Measurements from ENCODE around the gene IGF2BP1. TPM values are rescaled to one million over a fixed set of nuclear protein-coding genes. Genes with fewer than 3 reads are reported as not detected.

Gene IGF2BP1
- polyA plus RNA-seq = 30.7 TPM
- long read RNA-seq, donor 1 = 0 reads
- long read RNA-seq, donor 2, full-length matches to known transcripts = 4 of 9 reads
- long read RNA-seq, donor 2, partial matches to known transcripts = 5 of 9 reads
- long read RNA-seq, donor 2, other reads (novel, unspliced or antisense) = 0 of 9 reads
- long read RNA-seq, donor 3 = 0 reads
- long read RNA-seq, donor 4 = 0 reads
- long read RNA-seq, donor 5, full-length matches to known transcripts = 2 of 2 reads
- long read RNA-seq, donor 5, partial matches to known transcripts = 0 of 2 reads
- long read RNA-seq, donor 5, other reads (novel, unspliced or antisense) = 0 of 2 reads
- long read RNA-seq, donor 6, full-length matches to known transcripts = 4 of 4 reads
- long read RNA-seq, donor 6, partial matches to known transcripts = 0 of 4 reads
- long read RNA-seq, donor 6, other reads (novel, unspliced or antisense) = 0 of 4 reads
- long read RNA-seq, donor 7, full-length matches to known transcripts = 1 of 1 reads
- long read RNA-seq, donor 7, partial matches to known transcripts = 0 of 1 reads
- long read RNA-seq, donor 7, other reads (novel, unspliced or antisense) = 0 of 1 reads
- long read RNA-seq, donor 8 = 0 reads
- long read RNA-seq, donor 9, full-length matches to known transcripts = 1 of 15 reads
- long read RNA-seq, donor 9, partial matches to known transcripts = 14 of 15 reads
- long read RNA-seq, donor 9, other reads (novel, unspliced or antisense) = 0 of 15 reads
- long read RNA-seq, donor 10 = 0 reads
- long read RNA-seq, donor 11, full-length matches to known transcripts = 1 of 1 reads
- long read RNA-seq, donor 11, partial matches to known transcripts = 0 of 1 reads
- long read RNA-seq, donor 11, other reads (novel, unspliced or antisense) = 0 of 1 reads

GRCh38 chr17:48997103-48997826, at the start of gene IGF2BP1:
TSS of gene IGF2BP1 (plus strand) at chr17:48997385. CDS start at chr17:48997746, 361 bp downstream.
- H3K36me3 ChIP-seq (ENCODE audit: control insufficient read depth, insufficient read depth, low read length) = no peaks in the 10 kb centered on the region
- peak in 1 of 2 donors; percentile 74 for DNase-seq
- H3K9me3 ChIP-seq (ENCODE audit: control insufficient read depth, low read depth, low read length) = no peaks in the 10 kb centered on the region
- H3K4me1 ChIP-seq (ENCODE audit: control insufficient read depth, insufficient read depth, low read length) = no peaks in the 10 kb centered on the region
- H3K27me3 ChIP-seq (ENCODE audit: control insufficient read depth, insufficient read depth, low read length) = peaks cover 31% of the 10 kb centered on the region
- H3K27ac ChIP-seq (ENCODE audit: low read length) = peak within 1 kb of the TSS; percentile 93
- peak within 1 kb of the TSS; percentile 97 for H3K4me3 ChIP-seq (ENCODE audit: low read length)
- WGBS (ENCODE audit: insufficient coverage, low lambda C conversion rate) = no CpG with 5 or more reads among the region's 62 CpGs

GRCh38 chr17:48951572-48951971, 45.6 kb upstream of the IGF2BP1 start:
- Histone ChIP-seq H3K27ac (ENCODE audit: low read length) (no peak overlapping the region), H3K4me3 (ENCODE audit: low read length) (no peak overlapping the region), H3K4me1 (ENCODE audit: control insufficient read depth, insufficient read depth, low read length) (no peaks in the 10 kb centered on the region), H3K27me3 (ENCODE audit: control insufficient read depth, insufficient read depth, low read length) (no peaks in the 10 kb centered on the region), H3K9me3 (ENCODE audit: control insufficient read depth, low read depth, low read length) (no peaks in the 10 kb centered on the region), H3K36me3 (ENCODE audit: control insufficient read depth, insufficient read depth, low read length) (no peaks in the 10 kb centered on the region)
- no peak for DNase-seq
- WGBS (ENCODE audit: insufficient coverage, low lambda C conversion rate) = no CpG with 5 or more reads among the region's 5 CpGs

- Histone ChIP-seq H3K36me3 (ENCODE audit: control insufficient read depth, insufficient read depth, low read length) (no peaks in the 10 kb centered on the region), H3K4me1 (ENCODE audit: control insufficient read depth, insufficient read depth, low read length) (no peaks in the 10 kb centered on the region), H3K9me3 (ENCODE audit: control insufficient read depth, low read depth, low read length) (no peaks in the 10 kb centered on the region), H3K27me3 (ENCODE audit: control insufficient read depth, insufficient read depth, low read length) (no peaks in the 10 kb centered on the region), H3K4me3 (ENCODE audit: low read length) (no peak overlapping the region), H3K27ac (ENCODE audit: low read length) (no peak overlapping the region)
- no peak for DNase-seq
- WGBS (ENCODE audit: insufficient coverage, low lambda C conversion rate) = 33% methylated on average over 1 of the region's 5 CpGs
These were observed 44.3 kb upstream of the IGF2BP1 start for GRCh38 chr17:48952904-48953303.

- Histone ChIP-seq H3K4me1 (ENCODE audit: control insufficient read depth, insufficient read depth, low read length) (no peaks in the 10 kb centered on the region), H3K27ac (ENCODE audit: low read length) (no peak overlapping the region)
- no CpG with 5 or more reads among the region's 7 CpGs for WGBS (ENCODE audit: insufficient coverage, low lambda C conversion rate)
These were observed 42.9 kb upstream of the IGF2BP1 start for GRCh38 chr17:48954300-48954755.

GRCh38 chr17:48960834-48961515, 36.2 kb upstream of the IGF2BP1 start:
- Histone ChIP-seq H3K9me3 (ENCODE audit: control insufficient read depth, low read depth, low read length) (no peaks in the 10 kb centered on the region), H3K27me3 (ENCODE audit: control insufficient read depth, insufficient read depth, low read length) (peaks cover 5% of the 10 kb centered on the region), H3K4me1 (ENCODE audit: control insufficient read depth, insufficient read depth, low read length) (no peaks in the 10 kb centered on the region), H3K4me3 (ENCODE audit: low read length) (no peak overlapping the region), H3K27ac (ENCODE audit: low read length) (no peak overlapping the region), H3K36me3 (ENCODE audit: control insufficient read depth, insufficient read depth, low read length) (no peaks in the 10 kb centered on the region)
- no peak for DNase-seq
- no CpG with 5 or more reads among the region's 11 CpGs for WGBS (ENCODE audit: insufficient coverage, low lambda C conversion rate)

More at GRCh38 chr17:48954300-48954755, 42.9 kb upstream of the IGF2BP1 start:
- Histone ChIP-seq H3K36me3 (ENCODE audit: control insufficient read depth, insufficient read depth, low read length) (no peaks in the 10 kb centered on the region), H3K4me3 (ENCODE audit: low read length) (no peak overlapping the region), H3K9me3 (ENCODE audit: control insufficient read depth, low read depth, low read length) (no peaks in the 10 kb centered on the region), H3K27me3 (ENCODE audit: control insufficient read depth, insufficient read depth, low read length) (no peaks in the 10 kb centered on the region)
- peak; percentile 52 to 63 for DNase-seq

GRCh38 chr17:48961516-48962233, 35.5 kb upstream of the IGF2BP1 start:
- Histone ChIP-seq H3K4me1 (ENCODE audit: control insufficient read depth, insufficient read depth, low read length) (no peaks in the 10 kb centered on the region), H3K4me3 (ENCODE audit: low read length) (no peak overlapping the region), H3K27me3 (ENCODE audit: control insufficient read depth, insufficient read depth, low read length) (peaks cover 5% of the 10 kb centered on the region), H3K9me3 (ENCODE audit: control insufficient read depth, low read depth, low read length) (no peaks in the 10 kb centered on the region), H3K36me3 (ENCODE audit: control insufficient read depth, insufficient read depth, low read length) (no peaks in the 10 kb centered on the region), H3K27ac (ENCODE audit: low read length) (no peak overlapping the region)
- no peak for DNase-seq
- WGBS (ENCODE audit: insufficient coverage, low lambda C conversion rate) = no CpG with 5 or more reads among the region's 10 CpGs

GRCh38 chr17:48970224-48970623, 27.0 kb upstream of the IGF2BP1 start:
- Histone ChIP-seq H3K27me3 (ENCODE audit: control insufficient read depth, insufficient read depth, low read length) (no peaks in the 10 kb centered on the region), H3K9me3 (ENCODE audit: control insufficient read depth, low read depth, low read length) (no peaks in the 10 kb centered on the region), H3K4me1 (ENCODE audit: control insufficient read depth, insufficient read depth, low read length) (peaks cover 9% of the 10 kb centered on the region), H3K4me3 (ENCODE audit: low read length) (no peak overlapping the region), H3K27ac (ENCODE audit: low read length) (no peak overlapping the region), H3K36me3 (ENCODE audit: control insufficient read depth, insufficient read depth, low read length) (no peaks in the 10 kb centered on the region)
- peak in 1 of 2 donors; percentile 62 for DNase-seq
- no CpG with 5 or more reads among the region's 4 CpGs for WGBS (ENCODE audit: insufficient coverage, low lambda C conversion rate)

GRCh38 chr17:48970865-48971687, 26.1 kb upstream of the IGF2BP1 start:
- no CpG with 5 or more reads among the region's 12 CpGs for WGBS (ENCODE audit: insufficient coverage, low lambda C conversion rate)
- Histone ChIP-seq H3K27me3 (ENCODE audit: control insufficient read depth, insufficient read depth, low read length) (no peaks in the 10 kb centered on the region), H3K4me3 (ENCODE audit: low read length) (no peak overlapping the region), H3K4me1 (ENCODE audit: control insufficient read depth, insufficient read depth, low read length) (peaks cover 9% of the 10 kb centered on the region), H3K9me3 (ENCODE audit: control insufficient read depth, low read depth, low read length) (no peaks in the 10 kb centered on the region), H3K36me3 (ENCODE audit: control insufficient read depth, insufficient read depth, low read length) (no peaks in the 10 kb centered on the region), H3K27ac (ENCODE audit: low read length) (no peak overlapping the region)
- DNase-seq = peak in 1 of 2 donors; percentile 60

- no peak for DNase-seq
- H3K9me3 ChIP-seq (ENCODE audit: control insufficient read depth, low read depth, low read length) = no peaks in the 10 kb centered on the region
- WGBS (ENCODE audit: insufficient coverage, low lambda C conversion rate) = no CpG with 5 or more reads among the region's 7 CpGs
- no peak overlapping the region for H3K27ac ChIP-seq (ENCODE audit: low read length)
- H3K4me3 ChIP-seq (ENCODE audit: low read length) = no peak overlapping the region
- no peaks in the 10 kb centered on the region for H3K36me3 ChIP-seq (ENCODE audit: control insufficient read depth, insufficient read depth, low read length)
- H3K27me3 ChIP-seq (ENCODE audit: control insufficient read depth, insufficient read depth, low read length) = no peaks in the 10 kb centered on the region
- H3K4me1 ChIP-seq (ENCODE audit: control insufficient read depth, insufficient read depth, low read length) = peaks cover 9% of the 10 kb centered on the region
These were observed 24.5 kb upstream of the IGF2BP1 start for GRCh38 chr17:48972749-48973097.
